Left hindlimb (tissue), 1 donor: ENCODE measurements around the gene NR1H3.
A peak's percentile ranks its signal among the peaks of the same experiment; 100 is the strongest.
"Not testable (repeated sequence)": the region's sequence is repeated elsewhere in the genome, so short reads cannot be mapped to it uniquely, and the experiment has no call there.

Experiments
- DNase-seq: peaks from one replicate; pipeline ENCODE4 v3.0.0-alpha.2; 2018

NR1H3 gene

GRCh38 chr11:47257517-47258316, at the start of gene NR1H3:
TSS of gene NR1H3 (plus strand) at chr11:47257996. CDS start at chr11:47259217, 1,221 bp downstream.
- peak; percentile 90 for DNase-seq

DNA sequence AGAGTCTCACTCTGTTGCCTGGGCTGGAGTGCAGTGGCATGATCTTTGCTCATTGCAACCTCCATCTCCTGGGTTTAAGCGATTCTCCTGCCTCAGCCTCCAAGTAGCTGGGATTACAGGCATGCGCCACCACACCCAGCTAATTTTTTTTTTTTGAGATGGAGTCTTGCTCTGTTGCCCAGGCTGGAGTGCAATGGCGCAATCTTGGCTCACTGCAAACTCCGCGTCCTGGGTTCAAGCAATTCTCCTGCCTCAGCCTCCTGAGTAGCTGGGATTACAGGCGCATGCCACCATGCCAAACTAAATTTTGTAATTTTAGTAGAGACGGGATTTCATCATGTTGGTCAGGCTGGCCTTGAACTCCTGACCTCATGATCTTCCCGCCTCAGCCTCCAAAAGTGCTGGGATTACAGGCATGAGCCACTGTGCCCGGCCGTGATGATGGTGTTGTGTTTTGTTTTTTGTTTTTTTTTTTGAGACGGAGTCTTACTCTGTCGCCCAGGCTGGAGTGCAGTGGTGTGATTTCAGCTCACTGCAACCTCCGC, 49.7 kb upstream of the NR1H3 start:
- DNase-seq, result not testable (repeated sequence)

DNA sequence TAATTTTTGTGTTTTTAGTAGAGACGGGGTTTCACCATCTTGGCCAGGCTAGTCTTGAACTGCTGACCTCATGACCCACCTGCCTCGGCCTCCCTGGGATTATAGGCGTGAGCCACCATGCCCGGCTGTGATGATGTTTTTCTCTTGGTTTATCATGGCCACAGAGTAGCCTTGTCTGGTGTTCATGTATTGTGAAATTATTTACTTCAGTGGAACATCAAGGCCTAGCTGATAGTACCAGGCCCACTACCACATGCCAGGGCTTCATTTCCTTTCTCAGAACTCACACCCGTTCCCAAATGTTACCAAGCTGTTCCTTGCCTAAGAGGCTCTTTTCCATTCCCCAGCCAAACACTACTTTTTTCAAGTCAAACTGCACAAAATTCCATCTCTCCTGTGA, 49.2 kb upstream of the NR1H3 start:
- no peak for DNase-seq

GRCh38 chr11:47212938-47213337, 44.9 kb upstream of the NR1H3 start:
- DNase-seq, result no peak

DNA sequence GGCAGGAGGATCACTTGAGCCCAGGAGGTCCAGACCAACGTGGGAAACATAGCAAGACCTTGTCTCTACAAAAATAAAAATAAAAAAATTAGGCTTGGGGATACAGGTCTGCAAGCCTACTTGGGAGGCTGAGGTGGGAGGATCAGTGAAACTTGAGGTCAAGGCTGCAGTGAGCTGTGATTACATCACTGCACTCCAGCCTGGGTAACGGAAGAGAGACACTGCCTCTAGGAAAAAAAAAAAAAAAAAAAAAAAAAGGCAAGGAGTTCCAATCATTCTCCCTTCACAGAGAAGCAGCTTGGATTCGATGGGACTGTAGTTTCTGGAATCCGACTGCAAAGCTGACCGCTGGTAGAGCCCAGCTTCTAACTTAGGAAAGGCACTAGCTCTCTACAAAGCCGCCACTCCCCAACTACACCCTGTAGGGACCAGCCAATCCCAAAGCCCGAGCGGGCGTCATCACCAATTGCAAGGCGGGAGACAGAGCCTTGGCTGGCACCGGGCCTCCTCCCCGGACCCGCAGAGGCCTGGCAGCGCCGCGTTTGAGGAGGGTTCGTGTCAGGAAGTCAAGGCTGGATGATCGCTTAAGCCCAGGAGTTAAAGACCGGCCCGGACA, 43.7 kb upstream of the NR1H3 start:
- DNase-seq, result peak; percentile 88

DNA sequence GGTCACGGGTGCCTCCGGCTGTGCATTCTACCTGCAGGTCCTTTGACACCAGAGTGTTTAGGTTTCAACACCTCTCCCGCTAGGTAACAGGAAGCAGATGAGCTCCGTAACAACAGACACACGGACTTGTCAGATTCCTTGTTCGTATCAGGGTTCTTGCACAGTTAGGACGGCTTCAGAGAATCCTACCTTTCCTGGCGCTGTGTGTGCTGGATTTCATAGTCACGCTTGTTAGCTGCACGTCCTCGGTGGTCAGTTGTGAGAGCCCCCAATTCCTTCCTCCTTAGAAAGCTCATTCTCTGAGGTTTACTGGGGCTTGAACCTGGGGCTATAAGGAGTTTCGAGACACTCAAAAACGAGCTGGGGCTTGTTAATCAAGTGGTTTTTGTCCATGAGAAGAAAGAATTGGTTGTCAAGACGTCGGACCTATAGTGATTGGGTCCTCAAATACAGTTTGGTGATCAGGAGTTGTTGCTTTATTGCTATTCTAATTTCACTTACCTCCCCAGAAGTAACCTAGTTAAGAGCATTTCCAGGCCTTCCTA, 42.4 kb upstream of the NR1H3 start:
- DNase-seq, result no peak

GRCh38 chr11:47216121-47216798, 41.5 kb upstream of the NR1H3 start:
- DNase-seq, result peak; percentile 74

DNA sequence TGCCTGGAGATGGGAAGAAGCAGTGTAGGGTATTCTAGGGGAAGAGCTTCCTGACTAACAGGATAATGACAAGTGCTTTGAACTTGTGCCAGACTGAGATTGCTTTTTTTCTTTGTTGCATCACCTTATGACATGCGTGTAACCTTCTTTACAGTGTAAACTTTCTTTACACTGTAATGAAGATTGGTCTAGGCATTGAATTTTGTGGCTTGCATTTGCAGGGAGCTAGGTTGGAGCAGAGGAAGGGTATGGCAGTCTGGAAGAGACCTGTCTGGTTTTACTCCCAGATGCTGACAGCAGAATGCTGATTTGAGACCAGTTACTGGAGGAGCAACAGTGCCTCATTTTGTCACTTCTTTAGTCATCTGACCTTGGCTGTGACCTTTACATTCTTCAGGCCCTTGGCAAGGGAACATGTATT, 37.4 kb upstream of the NR1H3 start:
- no peak for DNase-seq

DNA sequence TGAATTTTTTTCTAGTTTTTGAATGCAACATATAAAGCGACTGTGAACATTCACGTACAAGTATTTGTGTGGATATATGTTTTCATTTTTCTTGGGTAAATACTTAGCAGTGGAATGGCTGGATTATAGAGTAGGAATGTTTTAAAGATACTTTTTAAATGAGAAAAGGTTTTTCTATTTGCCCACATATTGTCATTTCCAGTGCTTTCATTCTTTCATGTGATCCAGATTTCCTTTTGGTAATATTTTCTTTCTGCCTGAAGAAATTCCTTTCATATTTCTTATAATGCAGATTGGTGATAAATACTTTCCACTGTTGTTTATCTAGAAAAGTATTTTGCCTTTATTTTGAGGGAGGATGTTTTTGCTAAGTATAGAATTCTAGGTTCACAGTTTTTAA, 35.1 kb upstream of the NR1H3 start:
- DNase-seq, result no peak

DNA sequence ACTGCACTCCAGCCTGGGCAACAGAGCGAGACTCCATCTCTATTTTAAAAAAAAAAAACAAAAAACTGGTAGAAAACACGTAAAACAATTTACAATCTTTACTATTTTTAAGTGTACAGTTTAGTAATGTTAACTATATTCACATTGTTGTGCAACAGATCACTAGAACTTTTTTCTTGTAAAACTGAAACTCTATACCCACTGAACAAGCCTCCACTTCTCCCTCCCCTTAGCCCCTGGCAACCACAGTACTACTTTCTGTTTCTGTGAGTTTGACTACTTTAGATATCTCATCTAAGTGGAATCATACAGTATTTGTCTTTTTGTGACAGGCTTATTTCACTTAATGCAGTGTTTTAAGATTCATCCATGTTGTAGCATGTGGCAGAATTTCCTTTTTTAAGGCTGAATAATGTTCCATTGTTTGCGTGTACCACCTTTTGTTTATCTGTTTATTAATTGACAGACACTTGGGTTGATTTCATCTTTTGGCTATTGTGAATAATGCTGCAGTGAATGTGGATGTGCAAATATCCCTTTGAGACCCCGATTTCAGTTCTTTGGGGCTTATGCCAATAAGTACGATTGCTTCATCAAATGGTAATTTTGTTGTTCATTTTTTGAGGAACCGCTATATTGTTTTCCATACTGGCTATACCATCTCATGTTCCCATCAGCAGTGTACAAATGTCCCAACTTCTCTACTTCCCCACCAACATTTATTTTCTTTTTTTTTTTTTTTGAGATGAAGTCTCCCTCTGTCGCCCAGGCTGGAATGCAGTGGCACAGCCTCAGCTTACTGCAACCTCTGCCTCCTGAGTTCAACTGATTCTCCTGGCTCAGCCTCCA, 32.0 kb upstream of the NR1H3 start:
- no peak for DNase-seq

DNA sequence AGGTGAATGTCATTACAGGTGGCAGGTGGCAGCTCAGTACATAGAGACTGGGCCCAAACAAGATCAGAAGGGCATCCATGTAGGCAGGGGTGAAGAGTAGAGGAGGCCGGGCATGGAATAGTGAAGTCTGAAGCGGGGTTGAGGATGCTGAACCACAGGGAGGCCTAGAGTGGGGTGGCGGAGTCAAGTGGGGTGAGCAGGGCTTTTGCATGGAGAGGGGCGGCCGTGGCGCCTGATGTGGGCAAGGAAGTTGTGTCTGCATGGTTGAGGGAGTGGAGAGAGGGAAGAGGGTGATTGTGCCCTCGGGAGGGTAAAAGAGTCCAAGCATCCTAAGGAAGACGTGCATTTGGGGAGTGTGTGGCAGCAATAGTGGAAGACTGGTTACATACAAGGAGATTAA, 28.6 kb upstream of the NR1H3 start:
- DNase-seq, result no peak

GRCh38 chr11:47233051-47233450, 24.7 kb upstream of the NR1H3 start:
- no peak for DNase-seq

DNA sequence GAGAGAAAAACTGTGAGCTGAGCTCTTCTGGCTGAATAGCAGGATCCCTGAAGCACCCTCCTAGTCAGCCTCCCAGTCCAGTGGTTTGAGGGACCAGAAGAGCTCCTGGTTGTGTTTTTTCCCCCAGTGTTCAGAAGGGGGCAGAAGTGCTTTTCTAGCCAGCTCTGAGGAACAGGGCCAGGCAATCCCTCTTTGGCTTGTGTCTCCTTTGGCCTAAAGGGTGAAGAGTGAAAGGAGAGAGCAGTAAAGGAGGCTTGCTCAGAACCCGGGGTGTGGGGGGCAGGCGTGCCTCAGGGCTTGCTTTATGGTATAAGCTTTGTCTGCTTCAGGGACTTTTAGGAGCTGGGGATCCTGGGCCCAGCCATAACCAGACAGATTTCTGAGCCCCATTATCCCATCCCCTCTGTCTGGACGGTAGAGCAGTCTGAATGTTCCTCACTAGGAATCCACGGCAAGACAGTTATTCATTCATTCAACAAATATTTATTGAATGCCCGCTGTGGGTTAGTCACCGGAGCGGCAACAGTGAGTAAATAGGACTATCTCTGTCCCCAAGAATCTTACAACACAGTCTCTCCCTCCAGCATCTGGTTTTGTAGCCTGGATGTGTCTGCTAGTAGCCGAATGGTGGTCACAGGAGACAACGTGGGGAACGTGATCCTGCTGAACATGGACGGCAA, 23.7 kb upstream of the NR1H3 start:
- DNase-seq, result no peak

- no peak for DNase-seq
Measured at GRCh38 chr11:47234669-47235100, 23.1 kb upstream of the NR1H3 start.

- no peak for DNase-seq
Measured at GRCh38 chr11:47235163-47235562, 22.6 kb upstream of the NR1H3 start.

GRCh38 chr11:47236482-47236881, 21.3 kb upstream of the NR1H3 start:
- DNase-seq, result no peak

GRCh38 chr11:47239852-47240251, 17.9 kb upstream of the NR1H3 start:
- DNase-seq, result no peak

GRCh38 chr11:47241841-47242301, 15.9 kb upstream of the NR1H3 start:
- DNase-seq, result no peak

DNA sequence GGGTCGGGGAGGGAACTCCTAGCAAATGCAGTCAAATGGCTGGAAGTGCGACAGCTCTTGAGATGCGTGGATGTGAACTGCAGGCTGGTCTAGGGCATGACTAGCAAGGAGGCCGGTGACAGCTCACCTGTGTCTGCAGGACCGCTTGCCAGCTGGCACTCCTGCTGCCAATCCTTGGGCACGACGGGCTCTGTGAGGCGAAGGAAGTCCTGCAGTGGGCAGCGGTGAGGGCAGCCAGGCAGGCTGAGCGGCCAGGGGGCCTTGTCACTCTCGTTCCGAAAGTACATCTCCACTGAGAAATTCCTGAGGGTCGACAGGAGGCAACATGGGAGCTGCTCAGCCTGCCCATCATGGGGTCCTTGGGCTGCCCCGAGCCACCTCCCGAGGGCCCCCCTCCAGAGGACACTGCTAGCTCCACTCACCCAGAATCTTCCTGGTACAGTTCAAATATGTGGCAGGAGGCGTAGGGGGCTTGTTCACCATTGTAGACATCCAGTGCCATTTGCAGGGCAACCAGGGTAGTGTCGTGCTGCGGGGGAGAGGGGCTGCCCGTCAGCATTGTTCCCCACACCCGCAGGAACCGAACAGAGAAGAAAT, 15.1 kb upstream of the NR1H3 start:
- no peak for DNase-seq

DNA sequence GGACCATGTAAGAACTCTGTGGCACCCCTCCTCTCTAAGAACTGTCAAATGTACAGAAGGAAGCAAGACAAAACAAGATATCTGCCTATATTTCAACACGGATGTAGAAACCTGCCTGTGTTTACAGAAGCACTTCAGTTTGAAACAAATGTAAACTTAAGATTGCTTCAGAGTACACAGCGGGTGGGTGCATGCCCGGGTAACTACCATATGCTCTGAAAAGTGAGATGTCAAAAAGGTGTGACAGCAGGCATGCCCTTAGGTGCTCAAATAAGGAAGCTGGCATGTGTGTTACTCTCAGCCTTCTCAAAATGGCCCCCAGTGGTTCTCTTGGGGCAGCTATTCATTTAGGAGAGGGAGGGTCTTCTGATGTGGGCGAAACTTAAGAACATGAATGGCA, 14.3 kb upstream of the NR1H3 start:
- DNase-seq, result no peak
